HAP-1 (cell line): ENCODE results near the gene EPYC.

Source experiments
- DNase-seq, 2 experiments: peaks; one replicate each; pipeline ENCODE4 v3.0.0-alpha.2; 2016 to 2020; ENCODE audit warnings: low spot score in 2 of 2
- H3K27me3 ChIP-seq: fragments of 250-450 bp; sonication (Bioruptor Pico); 2 replicates; pipeline ENCODE4 v1.5.1; 2020; ENCODE audit warnings: low read depth, mild to moderate bottlenecking, moderate library complexity
- H3K36me3 ChIP-seq: fragments of 250-450 bp; sonication (Bioruptor Pico); replicated peaks from 2 replicates; pipeline ENCODE4 v1.5.1; 2020; ENCODE audit warnings: mild to moderate bottlenecking
- H3K4me1 ChIP-seq: fragments of 250-450 bp; sonication (Bioruptor Pico); 2 replicates; pipeline ENCODE4 v1.5.1; 2020; ENCODE audit warnings: mild to moderate bottlenecking
- H3K4me3 ChIP-seq: fragments of 250-450 bp; sonication (Bioruptor Pico); 2 replicates; pipeline ENCODE4 v1.5.1; 2020; ENCODE audit warnings: mild to moderate bottlenecking, moderate library complexity
- H3K9me3 ChIP-seq: fragments of 250-450 bp; sonication (Bioruptor Pico); 2 replicates; pipeline ENCODE4 v1.5.1; 2020; ENCODE audit warnings: mild to moderate bottlenecking, moderate library complexity
- in situ Hi-C: fragments of 300-500 bp; cut with MboI; formaldehyde crosslinking; loops from 3 replicates; pipeline ENCODE4 v1.14.3; 2020; ENCODE audit warnings: low sequenced_read_pairs, inconsistent platforms, mixed read lengths

EPYC gene, protein sequence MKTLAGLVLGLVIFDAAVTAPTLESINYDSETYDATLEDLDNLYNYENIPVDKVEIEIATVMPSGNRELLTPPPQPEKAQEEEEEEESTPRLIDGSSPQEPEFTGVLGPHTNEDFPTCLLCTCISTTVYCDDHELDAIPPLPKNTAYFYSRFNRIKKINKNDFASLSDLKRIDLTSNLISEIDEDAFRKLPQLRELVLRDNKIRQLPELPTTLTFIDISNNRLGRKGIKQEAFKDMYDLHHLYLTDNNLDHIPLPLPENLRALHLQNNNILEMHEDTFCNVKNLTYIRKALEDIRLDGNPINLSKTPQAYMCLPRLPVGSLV

DNA sequence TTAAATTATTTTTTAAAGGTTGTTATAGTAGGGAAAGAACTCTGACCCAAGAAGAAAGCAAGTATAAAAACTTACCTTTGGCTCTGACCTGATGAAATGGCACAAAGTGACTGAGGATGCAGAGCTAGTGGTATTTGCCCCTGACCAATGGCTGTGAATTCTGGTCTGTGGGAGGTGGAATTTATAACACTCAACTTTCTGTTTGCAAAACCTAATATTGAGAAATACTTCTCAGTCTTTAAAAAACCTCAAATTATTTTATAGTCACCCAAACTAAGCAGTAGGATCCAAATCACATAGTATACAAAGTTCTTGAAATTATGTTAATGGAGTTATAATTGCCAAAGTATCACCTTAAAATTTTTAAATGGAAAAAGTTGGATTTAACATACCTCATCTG, at the start of gene EPYC:
TSS of gene EPYC (minus strand) at position 101 of the 400 bp plus-strand sequence. CDS start 2,407 bp downstream, outside the sequence.
- H3K27me3 ChIP-seq = no peaks in the 10 kb centered on the region
- H3K36me3 ChIP-seq = no peaks in the 10 kb centered on the region
- DNase-seq = no peak
- H3K9me3 ChIP-seq = no peaks in the 10 kb centered on the region
- no peaks in the 10 kb centered on the region for H3K4me1 ChIP-seq
- H3K4me3 ChIP-seq = no peak within 1 kb of the TSS
- in situ Hi-C loops = no loop called here

DNA sequence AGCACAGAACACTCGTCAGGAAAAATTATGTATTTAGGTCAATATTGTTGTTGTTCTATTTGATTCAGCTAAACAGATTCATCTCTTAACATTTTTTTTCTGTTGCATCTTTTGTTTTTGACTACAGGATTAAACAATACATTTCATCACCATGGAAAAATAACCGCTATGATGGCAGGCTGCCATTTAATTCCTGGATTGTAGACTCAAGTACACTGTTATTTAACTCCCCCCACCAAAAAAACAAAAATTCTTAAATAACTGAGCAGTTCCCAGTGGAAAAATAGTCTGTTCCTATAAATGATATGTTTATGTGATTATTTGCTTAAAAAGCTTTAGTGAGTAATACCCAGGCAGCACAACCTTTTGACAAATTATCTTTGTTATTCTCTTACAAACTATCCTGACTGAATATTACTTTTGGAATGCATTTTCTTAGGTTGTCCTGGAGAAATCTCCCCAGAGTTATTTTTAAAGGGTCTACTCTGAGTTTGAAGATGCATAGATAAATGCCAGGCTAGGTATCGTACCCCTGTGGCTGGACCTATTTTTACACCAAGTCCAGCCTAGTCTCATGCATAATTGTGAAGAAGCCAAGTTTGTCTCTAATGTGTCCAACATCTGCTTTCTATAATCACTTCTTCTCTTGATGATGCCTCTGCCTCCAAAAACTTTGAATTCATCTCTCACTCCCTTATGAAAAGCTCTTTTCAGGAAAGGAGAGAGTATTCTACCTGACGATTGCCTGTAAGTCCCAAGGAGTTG, 49.4 kb upstream of the EPYC start:
- DNase-seq = peak in 1 of 2 experiments; percentile 7
- Histone ChIP-seq H3K27me3 (no peaks in the 10 kb centered on the region), H3K4me1 (no peaks in the 10 kb centered on the region), H3K4me3 (no peak overlapping the region), H3K9me3 (no peaks in the 10 kb centered on the region), H3K36me3 (no peaks in the 10 kb centered on the region)
- in situ Hi-C loops = no loop called here

DNA sequence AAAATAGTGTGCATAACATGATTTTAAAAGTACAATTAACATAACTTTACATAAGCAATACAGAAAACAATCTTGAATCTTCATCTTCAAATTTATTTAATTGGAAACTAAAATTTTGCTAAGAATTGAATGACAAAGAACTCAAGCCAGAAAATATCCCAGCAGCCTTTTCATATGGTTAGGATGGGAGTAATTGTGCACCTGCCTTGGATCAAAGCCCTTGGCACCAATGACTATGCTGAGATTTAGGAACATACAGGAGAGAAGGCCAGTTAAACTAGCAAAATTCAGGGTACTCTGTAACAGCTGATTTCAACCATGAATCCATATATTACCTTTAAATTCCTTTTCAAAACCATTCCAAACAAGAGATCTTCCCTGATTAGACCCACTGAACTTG, 47.3 kb upstream of the EPYC start:
- H3K36me3 ChIP-seq = no peaks in the 10 kb centered on the region
- no peaks in the 10 kb centered on the region for H3K27me3 ChIP-seq
- H3K4me1 ChIP-seq = no peaks in the 10 kb centered on the region
- no peak for DNase-seq
- in situ Hi-C loops = no loop called here
- no peak overlapping the region for H3K4me3 ChIP-seq
- H3K9me3 ChIP-seq = no peaks in the 10 kb centered on the region

DNA sequence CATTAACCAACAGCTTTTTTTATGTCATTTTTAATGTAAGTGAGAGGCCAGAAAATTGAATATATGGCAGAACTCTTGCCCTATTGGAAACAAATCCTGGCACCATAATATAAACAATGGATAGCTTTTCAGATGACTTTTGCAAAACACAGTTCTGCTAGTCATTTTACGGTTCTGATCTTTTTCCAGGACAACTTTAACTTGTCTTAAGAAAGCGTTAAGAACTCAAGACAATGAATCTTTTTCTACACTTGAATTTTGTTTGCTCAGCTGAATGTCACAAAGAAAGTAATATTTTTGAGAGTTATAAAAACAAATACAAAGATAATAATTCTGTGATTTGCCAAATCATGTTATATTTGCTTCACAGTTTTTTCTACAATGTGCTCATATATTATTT, 39.8 kb upstream of the EPYC start:
- in situ Hi-C loops = no loop called here

DNA sequence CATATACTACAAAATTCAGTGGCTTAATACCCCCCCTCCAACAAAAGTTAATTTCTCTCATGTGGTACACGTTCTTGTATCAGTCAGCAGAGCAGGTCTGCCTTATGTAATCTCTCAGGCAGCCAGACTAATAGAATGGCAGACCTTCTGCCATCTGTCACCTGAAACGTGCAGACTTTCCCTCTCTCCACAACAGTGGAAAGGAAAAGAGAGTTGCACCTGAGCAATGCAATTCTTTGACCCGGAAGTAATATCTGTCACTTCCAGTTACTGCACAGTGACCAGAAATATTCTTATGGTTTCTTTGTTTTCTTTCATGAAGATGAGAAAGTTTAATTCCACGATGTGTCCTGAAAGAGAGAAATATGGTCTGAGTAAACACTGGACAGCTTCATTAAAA, 38.6 kb upstream of the EPYC start:
- DNase-seq = no peak
- in situ Hi-C loops = no loop called here
- no peaks in the 10 kb centered on the region for H3K9me3 ChIP-seq
- no peak overlapping the region for H3K4me3 ChIP-seq
- H3K36me3 ChIP-seq = no peaks in the 10 kb centered on the region
- no peaks in the 10 kb centered on the region for H3K4me1 ChIP-seq
- H3K27me3 ChIP-seq = no peaks in the 10 kb centered on the region

More for the DNA sequence above, 39.8 kb upstream of the EPYC start:
- Histone ChIP-seq H3K36me3 (no peaks in the 10 kb centered on the region), H3K4me1 (no peaks in the 10 kb centered on the region), H3K4me3 (no peak overlapping the region), H3K27me3 (no peaks in the 10 kb centered on the region), H3K9me3 (no peaks in the 10 kb centered on the region)
- DNase-seq = no peak

DNA sequence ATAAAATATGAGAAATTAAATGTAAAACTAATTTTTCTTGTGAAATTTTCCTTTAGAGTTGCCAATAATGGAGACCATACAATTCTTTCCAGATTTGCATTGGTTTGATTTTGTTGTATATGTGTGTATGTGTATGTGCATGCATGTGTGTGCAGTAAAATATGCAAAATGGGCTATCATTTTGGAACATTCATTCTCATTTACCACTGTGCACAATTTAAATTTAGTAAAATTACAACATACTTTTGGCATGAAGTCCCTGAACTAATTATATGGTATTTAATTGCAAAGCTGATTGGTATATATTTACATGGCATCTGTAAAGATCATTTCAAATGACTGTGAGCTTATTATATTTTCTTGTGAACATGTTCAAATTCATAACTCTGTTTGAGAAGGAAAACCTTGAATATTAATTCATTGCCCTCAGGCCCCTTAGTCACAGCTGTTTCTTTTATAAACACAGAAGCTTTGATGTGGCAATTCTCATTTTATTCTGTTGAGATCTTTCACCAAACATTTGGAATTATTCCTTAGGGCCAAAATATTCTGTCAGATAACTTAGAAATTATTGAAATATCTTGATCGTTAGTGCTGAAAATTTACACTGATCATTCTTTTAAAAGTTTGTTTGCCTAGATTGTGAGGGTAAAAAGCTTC, 35.5 kb upstream of the EPYC start:
- in situ Hi-C loops = no loop called here
- no peak for DNase-seq
- Histone ChIP-seq H3K9me3 (no peaks in the 10 kb centered on the region), H3K36me3 (no peaks in the 10 kb centered on the region), H3K4me1 (no peaks in the 10 kb centered on the region), H3K4me3 (no peak overlapping the region), H3K27me3 (no peaks in the 10 kb centered on the region)

DNA sequence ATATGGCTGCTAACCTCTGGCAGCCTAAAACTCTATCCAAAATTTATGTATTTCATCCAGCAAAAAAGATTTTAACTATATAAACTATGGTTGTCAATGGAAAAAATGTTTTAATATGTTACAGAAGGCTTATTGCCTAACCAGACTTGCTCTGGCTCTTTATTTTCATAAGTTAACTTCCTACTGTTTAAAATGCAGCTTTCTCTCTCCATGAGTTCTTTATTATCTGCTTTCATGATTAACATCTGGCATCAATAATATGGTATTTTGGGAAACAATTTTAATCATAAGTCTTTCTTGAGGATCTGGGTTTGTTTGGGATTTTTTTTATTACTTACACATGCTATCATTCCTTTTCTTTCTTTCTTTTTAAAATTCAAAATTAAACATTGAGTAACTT, 32.5 kb upstream of the EPYC start:
- DNase-seq = no peak
- in situ Hi-C loops = no loop called here
- Histone ChIP-seq H3K9me3 (no peaks in the 10 kb centered on the region), H3K4me1 (no peaks in the 10 kb centered on the region), H3K36me3 (no peaks in the 10 kb centered on the region), H3K27me3 (no peaks in the 10 kb centered on the region; the same call in 1 of the 2 replicates), H3K4me3 (no peak overlapping the region)

DNA sequence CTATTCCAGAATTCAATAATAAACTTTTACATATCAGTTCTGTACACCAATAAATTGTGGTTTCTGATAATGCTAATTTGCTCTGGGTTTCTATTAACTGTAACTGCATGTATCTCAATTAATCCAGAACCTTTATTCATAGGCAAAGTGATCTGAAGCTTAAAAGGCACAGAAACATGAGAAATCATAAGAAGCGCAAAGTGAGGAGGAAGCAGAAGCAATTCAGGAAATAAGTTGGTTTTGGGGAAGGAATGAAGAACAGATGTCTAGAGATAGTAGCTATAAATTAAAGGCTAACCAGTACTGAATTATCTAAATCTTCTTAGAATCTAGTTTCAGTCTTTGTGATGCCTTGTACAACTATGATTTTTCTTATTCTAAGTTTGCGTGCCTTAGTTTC, 28.5 kb upstream of the EPYC start:
- Histone ChIP-seq H3K27me3 (peaks cover 3% of the 10 kb centered on the region; the same call in 1 of the 2 replicates), H3K9me3 (no peaks in the 10 kb centered on the region), H3K4me3 (no peak overlapping the region), H3K36me3 (no peaks in the 10 kb centered on the region), H3K4me1 (no peaks in the 10 kb centered on the region)
- in situ Hi-C loops = no loop called here
- no peak for DNase-seq

DNA sequence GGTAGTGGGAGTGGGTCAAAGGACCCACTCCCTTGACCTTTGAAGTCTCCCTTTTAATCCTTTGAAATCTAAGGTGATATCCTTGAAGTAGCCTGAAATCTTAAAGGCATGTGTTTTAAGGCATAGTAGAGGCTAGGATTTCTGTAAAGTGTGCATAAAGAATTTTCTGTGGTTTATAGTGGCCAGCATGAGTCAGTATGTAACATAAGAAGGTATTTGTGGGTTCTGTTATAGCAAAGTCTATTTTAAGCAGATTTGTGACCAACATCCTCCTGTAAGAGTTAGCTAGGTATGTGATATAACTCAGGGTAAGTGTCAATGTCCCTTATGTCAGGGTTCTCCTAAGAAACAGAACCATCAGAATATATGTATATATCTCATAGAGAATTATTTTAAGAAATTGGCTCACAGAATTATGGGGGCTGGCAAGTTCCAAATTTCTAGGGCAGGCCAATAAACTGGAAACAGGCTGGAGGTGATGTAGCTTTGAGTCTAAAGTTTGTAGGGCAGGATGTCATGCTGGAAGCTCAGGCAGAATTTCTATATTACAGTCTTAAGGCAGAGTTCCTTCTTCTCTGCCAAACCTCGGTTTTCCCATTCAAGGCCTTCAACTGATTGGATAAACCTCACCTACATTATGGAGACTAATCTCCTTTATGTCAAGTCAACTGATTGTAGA, 18.7 kb upstream of the EPYC start:
- in situ Hi-C loops = no loop called here
- H3K9me3 ChIP-seq = no peaks in the 10 kb centered on the region
- no peak for DNase-seq
- no peak overlapping the region for H3K4me3 ChIP-seq
- H3K27me3 ChIP-seq = no peaks in the 10 kb centered on the region
- H3K4me1 ChIP-seq = no peaks in the 10 kb centered on the region
- no peaks in the 10 kb centered on the region for H3K36me3 ChIP-seq

DNA sequence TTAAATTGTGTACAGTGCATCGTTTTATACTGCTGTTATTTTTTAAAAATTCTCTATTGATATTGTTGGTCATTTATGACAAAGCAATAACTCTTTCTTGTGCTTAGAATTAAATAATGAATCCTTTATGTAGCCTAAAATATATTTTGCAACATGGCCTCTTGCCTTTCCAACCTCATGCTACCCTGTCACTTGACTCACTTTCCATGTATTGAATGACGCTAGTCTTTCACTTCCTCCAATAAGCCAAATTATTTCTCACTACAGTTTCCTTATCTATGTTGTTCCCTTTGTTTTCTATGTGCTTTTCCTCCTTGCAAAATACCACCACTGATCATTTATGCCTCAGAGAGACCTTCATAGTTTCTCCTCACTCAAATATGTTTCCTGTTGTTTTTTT, 16.3 kb upstream of the EPYC start:
- no peaks in the 10 kb centered on the region for H3K27me3 ChIP-seq
- no peaks in the 10 kb centered on the region for H3K36me3 ChIP-seq
- H3K4me3 ChIP-seq = no peak overlapping the region
- in situ Hi-C loops = no loop called here
- no peak for DNase-seq
- no peaks in the 10 kb centered on the region for H3K9me3 ChIP-seq
- no peaks in the 10 kb centered on the region for H3K4me1 ChIP-seq

DNA sequence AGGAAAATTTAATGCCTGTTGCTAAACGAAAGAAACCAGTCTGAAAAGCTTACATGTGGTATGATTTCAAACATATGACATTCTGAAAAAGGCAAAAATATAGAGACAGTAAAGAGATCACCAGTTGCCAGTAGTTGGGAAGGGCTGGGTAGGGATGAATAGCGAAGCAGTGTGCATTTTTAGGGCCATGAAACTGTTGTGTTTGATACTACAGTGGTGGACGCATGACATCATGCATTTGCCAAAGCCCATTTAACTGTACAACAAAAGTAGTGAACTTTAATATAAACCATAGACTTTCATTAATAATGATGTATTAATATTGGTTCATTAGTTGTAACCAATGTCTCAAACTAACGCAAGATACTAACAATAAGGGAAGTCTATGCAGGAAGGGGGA, 14.7 kb upstream of the EPYC start:
- H3K36me3 ChIP-seq = no peaks in the 10 kb centered on the region
- no peak for DNase-seq
- H3K4me1 ChIP-seq = no peaks in the 10 kb centered on the region
- no peaks in the 10 kb centered on the region for H3K9me3 ChIP-seq
- in situ Hi-C loops = no loop called here
- H3K27me3 ChIP-seq = no peaks in the 10 kb centered on the region
- no peak overlapping the region for H3K4me3 ChIP-seq

DNA sequence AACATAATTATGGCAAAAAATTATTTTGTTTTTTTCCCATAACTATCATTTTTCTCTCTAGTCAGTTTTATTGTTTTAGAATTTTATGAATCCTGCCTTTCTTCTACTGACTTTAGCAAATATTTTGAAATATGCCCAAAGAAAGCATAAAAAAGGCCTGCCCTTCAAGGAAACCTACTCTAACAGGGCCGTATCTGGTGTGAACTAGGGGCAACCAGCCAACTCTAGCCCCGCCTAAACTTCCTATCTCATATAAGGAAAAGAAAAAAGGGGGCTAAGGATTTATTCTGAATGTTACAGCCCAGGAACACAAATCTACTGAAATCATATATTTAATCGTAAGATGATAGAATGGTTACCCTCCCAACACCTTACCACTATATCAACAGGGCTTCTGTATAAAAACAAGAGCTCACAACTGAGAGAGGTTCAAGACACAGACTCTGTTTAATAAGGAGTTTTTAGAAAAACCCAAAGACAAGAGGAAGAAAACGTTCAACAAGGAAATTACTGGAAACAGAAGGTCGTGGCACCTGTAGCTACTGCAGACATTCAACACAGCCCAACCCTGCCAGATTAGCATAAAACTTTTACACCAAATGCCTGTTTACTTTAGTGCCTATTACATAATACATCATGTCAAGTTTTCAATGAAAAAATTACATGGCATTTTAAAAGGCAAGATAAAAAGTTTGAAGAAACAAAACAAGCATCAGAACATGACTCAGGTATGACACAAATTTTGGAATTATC, 12.9 kb upstream of the EPYC start:
- DNase-seq = no peak
- no peaks in the 10 kb centered on the region for H3K27me3 ChIP-seq
- H3K4me1 ChIP-seq = no peaks in the 10 kb centered on the region
- H3K36me3 ChIP-seq = no peaks in the 10 kb centered on the region
- in situ Hi-C loops = no loop called here
- H3K9me3 ChIP-seq = no peaks in the 10 kb centered on the region
- H3K4me3 ChIP-seq = no peak overlapping the region

DNA sequence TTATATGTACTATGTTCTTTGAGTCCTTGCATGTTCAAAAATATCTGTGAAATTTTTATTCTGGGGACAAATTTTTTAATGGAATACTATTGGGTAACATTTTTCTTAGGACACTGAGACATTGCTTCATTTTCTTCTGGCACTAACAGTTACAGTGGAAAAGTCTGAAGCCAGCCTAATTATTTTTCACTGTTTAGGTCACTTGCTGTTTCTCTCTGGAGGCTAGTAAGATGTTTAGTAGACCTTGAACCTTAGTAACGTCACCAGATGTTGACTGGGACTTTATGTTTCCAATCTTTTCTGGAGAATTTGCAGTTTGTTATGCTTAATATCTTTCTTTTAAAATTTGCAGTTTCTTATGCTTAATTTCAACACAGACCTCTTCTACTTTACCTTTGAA, 12.3 kb upstream of the EPYC start:
- in situ Hi-C loops = no loop called here
- Histone ChIP-seq H3K27me3 (no peaks in the 10 kb centered on the region), H3K4me3 (no peak overlapping the region), H3K9me3 (no peaks in the 10 kb centered on the region), H3K36me3 (no peaks in the 10 kb centered on the region), H3K4me1 (no peaks in the 10 kb centered on the region)
- no peak for DNase-seq
